ENCODE measurements around the gene EBF4.

The EBF4 gene, protein sequence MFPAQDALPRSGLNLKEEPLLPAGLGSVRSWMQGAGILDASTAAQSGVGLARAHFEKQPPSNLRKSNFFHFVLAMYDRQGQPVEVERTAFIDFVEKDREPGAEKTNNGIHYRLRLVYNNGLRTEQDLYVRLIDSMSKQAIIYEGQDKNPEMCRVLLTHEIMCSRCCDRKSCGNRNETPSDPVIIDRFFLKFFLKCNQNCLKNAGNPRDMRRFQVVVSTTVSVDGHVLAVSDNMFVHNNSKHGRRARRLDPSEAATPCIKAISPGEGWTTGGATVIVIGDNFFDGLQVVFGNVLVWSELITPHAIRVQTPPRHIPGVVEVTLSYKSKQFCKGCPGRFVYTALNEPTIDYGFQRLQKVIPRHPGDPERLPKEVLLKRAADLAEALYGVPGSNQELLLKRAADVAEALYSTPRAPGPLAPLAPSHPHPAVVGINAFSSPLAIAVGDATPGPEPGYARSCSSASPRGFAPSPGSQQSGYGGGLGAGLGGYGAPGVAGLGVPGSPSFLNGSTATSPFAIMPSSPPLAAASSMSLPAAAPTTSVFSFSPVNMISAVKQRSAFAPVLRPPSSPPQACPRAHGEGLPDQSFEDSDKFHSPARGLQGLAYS

GRCh38 chr20:2692036-2692885, at the start of gene EBF4:
EBF4 (plus strand) TSS chr20:2692780; CDS start chr20:2693646, 866 bp downstream.
- DNase-seq (ENCODE audit: low read depth): no peak

DNA sequence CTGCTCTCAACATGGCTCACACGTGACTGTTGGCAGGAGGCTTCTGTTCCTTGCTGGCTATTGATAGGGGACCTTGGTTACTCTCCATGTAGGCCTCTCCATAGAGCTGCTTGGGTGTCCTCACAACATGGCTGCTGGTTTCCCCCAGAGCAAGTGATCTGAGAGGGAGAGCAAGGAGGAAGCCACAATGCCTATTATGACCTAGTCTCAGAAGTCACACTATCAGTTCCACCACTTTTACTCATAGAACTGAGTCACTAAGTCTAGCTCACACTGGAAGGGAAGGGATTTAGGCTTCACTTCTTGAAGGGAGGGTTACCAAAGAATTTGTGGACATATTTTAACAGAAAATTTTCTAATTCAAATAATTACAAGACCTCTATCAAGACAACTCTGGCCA, 48.9 kb upstream of the EBF4 start:
- no peak for DNase-seq (ENCODE audit: low read depth)

DNA sequence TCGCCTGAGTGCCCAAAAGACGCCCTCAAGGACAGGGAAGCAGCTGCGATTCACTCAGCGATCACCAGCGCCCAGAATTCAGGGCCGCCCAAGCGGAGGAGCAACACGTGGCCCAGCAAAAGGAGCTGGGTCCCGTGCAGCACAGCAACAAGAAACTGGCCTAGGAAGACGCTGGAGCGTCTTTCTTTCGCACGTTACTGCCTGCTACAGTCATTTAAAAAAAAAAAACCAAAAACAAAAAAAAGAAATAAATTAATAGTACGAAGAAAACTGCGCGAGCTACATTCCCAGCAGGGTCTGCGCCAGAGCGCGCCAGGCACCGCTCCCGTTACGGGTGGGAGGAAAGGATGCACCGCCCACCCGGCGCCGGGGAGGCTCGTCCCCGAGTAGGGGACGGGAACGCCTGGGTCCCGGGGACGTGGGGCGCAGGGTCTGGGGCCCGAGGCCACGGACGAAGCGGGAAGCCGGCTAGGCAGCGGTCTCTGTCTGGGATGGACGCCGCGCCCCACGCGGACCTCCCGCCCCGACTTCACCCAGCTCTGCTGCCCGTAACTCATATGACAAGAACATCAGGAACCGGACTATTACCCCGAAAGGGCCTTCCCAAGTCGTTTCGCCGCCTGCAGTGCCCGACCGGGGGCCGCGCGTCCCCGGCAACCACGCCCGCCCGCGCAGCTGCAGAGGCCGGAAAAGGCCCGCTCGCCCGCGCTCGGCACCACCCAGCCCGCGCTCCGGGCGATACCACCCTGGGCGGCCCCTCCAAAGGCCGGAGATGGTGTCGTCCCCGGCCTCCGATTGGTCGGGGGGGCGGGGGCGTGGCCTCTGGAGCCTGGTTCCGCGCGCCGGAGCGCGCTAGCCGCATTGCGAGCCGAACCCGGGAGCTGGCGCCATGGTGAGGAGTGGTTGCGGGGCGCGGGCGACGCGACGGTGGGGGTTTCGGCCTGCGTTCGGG, 40.5 kb upstream of the EBF4 start, which contains the start of gene NOP56:
Gene NOP56 (plus strand): TSS at position 861 of the 952 bp plus-strand sequence. CDS start 29 bp downstream, at position 890.
- DNase-seq (ENCODE audit: low read depth): peak; percentile 40

DNA sequence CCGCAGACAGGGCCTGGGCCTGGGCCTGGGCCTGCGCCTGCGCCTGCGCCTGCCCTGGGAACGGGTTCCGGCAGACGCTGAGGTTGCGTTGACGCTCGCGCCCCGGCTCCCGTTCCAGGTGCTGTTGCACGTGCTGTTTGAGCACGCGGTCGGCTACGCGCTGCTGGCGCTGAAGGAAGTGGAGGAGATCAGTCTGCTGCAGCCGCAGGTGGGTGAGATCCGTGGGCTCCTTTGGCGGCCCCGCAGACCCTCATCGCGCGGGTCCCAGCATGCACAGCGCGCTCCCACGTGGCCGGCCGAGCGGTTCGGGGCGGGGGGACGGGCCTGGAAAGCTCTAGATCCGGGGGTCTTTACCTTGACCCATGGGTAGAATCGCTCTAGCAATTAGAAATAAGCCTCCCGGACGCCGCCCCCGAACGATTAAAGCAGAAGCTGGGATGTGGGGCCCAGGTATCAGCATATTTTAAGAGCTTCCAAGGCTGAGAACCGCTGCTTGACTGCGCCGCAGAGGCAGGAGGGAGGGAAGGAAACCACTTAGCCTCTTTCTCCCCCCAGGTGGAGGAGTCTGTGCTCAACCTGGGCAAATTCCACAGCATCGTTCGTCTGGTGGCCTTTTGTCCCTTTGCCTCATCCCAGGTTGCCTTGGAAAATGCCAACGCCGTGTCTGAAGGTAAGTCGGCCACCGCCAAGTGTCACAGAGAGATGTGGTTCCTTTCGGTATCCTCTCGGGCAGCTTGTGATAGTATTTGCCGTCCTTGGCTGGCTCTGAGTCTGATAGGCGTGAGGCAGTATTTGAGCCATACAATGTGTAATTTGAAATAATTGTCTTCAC, 39.6 kb upstream of the EBF4 start:
- DNase-seq (ENCODE audit: low read depth): no peak

DNA sequence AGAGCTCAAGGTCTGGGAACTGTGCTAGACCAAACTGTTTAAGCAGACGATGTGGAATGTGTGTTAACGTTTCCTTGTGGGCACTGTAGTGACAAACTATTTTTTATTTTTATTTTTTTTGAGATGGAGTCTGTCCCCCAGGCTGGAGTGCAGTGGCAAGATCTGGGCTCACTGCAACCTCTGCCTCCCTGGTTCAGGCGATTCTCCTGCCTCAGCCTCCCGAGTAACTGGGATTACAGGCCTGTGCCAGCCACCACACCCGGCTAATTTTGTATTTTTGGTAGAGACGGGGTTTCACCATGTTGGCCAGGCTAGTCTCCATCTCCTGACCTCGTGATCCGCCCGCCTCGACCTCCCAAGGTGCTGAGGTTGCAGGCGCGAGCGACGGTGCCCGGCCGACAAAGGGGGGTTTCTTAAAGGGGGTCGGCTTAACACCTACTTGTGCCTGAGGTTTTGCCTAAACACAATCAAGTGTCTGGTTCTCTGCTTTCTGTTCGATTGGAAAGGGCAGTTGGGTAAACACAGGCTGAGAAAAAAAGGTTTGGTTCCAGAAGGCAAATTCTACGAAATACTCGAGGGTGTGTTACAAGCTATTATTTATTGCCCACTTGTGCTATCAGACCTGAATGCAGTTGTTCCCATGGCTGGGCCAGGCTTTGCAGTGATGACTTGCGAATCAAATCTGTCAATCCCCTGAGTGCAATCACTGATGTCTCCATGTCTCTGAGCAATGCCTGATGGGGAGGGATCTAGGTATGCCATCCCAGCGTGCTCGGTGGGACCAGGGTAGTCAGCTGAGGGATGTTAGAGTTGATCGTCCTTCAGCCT, 38.8 kb upstream of the EBF4 start:
- no peak for DNase-seq (ENCODE audit: low read depth)

- DNase-seq (ENCODE audit: low read depth): no peak
Observed at GRCh38 chr20:2654384-2654822, 38.2 kb upstream of the EBF4 start.

DNA sequence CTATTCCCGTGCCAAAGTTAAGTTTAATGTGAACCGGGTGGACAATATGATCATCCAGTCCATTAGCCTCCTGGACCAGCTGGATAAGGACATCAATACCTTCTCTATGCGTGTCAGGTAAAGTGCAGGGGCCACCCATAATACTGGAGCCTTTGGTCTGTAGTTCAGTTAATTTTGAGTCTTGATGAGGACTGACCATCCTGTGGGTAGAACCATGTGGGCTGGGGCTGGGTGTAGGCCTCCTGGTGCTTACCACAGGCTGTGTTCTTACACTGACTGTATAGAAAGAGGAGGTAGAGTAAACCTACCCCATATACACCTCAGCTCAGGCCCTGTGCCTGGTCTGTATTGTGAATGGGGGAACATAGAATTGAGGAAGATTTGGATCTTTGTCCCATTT, 37.7 kb upstream of the EBF4 start:
- DNase-seq (ENCODE audit: low read depth): no peak

- DNase-seq (ENCODE audit: low read depth): no peak
Observed at GRCh38 chr20:2655331-2656116, 37.1 kb upstream of the EBF4 start.

DNA sequence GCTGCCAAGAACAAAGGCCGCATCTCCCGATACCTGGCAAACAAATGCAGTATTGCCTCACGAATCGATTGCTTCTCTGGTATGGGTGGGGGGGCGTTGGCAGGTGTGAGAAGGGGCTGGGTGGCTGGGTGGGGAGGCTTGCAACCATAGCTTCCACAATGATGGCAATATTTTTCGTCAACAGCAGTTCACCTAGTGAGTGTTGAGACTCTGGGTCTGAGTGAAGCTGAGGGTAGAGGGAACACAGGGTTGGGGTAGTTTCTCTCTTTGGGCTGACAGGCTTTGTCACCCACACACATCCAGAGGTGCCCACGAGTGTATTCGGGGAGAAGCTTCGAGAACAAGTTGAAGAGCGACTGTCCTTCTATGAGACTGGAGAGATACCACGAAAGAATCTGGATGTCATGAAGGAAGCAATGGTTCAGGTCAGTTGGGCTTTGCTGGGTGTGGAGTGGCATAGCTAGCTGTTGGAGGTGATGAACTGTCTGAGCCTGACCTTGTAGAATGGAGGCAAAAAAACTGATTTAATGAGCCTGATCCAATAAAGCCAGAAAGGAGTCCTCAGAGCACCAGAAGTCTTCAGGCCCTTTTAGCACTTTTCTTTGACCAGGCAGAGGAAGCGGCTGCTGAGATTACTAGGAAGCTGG, 36.0 kb upstream of the EBF4 start:
- DNase-seq (ENCODE audit: low read depth): no peak

- DNase-seq (ENCODE audit: low read depth): no peak
Observed at GRCh38 chr20:2657241-2657640, 35.3 kb upstream of the EBF4 start.

DNA sequence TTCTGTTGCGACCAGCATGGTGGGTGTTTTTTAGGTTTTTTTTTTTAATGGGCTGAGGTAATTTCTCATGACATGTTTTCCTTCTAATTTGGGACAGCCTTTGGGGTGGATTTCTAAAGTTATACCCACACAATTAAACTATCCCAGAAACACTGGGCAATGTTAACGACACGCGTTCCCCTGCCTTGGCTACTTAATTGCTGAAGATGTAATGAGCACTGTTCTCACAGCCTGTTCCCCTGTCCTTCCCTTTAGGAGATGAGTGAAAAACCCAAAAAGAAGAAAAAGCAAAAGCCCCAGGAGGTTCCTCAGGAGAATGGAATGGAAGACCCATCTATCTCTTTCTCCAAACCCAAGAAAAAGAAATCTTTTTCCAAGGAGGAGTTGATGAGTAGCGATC, 34.9 kb upstream of the EBF4 start:
- DNase-seq (ENCODE audit: low read depth): no peak

DNA sequence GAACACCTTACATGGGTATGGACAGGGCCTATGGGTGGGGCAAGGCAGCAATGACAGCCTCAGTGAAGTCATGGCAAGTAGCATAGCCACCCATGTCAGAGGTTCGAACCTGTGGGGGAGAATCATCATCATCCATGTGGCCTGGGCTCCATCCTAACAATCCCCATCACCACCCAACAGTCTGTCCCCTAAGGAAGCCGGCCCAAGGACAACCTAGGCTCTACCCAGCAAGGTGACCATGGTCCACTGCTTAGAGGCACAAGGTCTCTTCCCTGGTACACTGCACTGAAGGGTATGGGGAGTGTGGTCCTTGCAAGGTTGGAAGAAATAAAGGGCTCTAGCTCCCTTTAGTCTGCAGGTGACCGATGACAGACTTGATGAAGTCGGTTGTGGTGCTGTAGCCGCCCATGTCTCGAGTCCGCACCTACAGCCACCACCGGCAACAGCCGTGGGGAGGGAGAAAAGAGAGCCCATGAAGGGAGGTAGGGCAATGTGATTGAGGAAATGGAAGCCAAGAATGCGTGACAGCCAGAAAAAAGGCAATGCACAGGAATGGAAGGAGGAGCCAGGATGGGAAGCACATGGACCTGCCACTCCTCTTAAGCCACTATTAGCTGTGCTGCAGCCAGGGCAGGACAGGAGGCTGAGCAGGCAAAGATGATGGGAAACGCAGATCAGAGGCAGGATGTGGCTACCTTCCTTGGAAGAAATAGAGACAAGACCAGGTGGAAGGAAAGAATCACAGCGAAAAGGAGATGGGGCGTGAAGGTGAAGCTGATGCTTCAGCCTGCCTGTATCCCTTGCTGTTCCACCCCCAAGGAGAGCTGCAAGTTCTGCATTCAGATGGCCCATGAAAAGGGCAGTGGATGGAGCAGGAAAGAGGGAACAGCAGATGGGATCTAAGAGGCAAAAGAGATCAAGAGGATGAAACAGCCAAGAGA, 33.9 kb upstream of the EBF4 start:
- no peak for DNase-seq (ENCODE audit: low read depth)

- DNase-seq (ENCODE audit: low read depth): no peak
Observed at GRCh38 chr20:2659547-2659946, 33.0 kb upstream of the EBF4 start.

- DNase-seq (ENCODE audit: low read depth): no peak
Observed at GRCh38 chr20:2663364-2663886, 29.2 kb upstream of the EBF4 start.

GRCh38 chr20:2663887-2664719, 28.5 kb upstream of the EBF4 start, which contains the start of gene IDH3B:
IDH3B (minus strand) TSS chr20:2664216; CDS start chr20:2664188, 28 bp downstream.
- DNase-seq (ENCODE audit: low read depth): peak; percentile 72

- no peak for DNase-seq (ENCODE audit: low read depth)
Observed at GRCh38 chr20:2671977-2672376, 20.6 kb upstream of the EBF4 start.

Measured in non-pigmented ciliary epithelial cell (primary cell).